Activated T-helper 1 cell treated with anti-CD3 and anti-CD28 coated beads, Interleukin-2, amount 50 U/mL, for 16 hours (primary cell): ENCODE results near the gene SELENOO.

Experiments
- DNase-seq, 2 donors: peaks; one replicate each; pipeline ENCODE4 v3.0.0-alpha.2; 2020; ENCODE audit warnings: low read depth in 1 of 2, low spot score in 1 of 2

Gene SELENOO

GRCh38 chr22:50216055-50216683 lies 15.4 kb downstream of the SELENOO start:
- no peak for DNase-seq

DNA sequence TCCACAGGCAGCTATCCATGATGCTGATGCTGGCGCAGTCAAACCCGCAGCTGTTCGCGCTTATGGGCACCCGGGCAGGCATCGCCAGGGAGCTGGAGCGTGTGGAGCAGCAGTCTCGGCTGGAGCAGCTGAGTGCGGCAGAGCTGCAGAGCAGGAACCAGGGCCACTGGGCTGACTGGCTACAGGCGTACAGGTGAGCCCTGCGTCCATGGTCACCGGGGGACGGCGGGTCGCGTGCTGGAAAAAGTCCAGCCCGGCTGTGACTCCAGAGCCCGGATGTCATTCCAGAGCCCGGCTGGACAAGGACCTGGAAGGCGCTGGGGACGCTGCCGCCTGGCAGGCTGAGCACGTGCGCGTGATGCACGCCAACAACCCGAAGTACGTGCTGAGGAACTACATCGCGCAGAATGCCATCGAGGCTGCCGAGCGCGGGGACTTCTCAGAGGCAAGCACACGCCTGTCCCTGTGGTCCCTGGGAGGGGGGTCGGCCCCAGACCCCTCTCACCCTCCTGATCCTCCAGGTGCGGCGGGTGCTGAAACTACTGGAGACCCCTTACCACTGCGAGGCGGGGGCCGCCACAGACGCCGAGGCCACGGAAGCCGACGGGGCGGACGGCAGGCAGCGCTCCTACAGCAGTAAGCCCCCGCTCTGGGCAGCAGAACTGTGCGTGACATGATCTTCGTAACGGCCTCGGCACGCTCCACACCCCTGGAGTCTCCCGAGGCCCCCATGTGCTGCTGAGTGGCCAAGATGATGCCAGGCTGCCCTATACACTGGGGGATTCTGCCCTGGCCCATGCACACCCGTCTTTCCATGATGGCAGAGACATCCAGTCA lies 16.1 kb downstream of the SELENOO start:
- DNase-seq = no peak

GRCh38 chr22:50217543-50218152 lies 16.8 kb downstream of the SELENOO start:
- DNase-seq = no peak

DNA sequence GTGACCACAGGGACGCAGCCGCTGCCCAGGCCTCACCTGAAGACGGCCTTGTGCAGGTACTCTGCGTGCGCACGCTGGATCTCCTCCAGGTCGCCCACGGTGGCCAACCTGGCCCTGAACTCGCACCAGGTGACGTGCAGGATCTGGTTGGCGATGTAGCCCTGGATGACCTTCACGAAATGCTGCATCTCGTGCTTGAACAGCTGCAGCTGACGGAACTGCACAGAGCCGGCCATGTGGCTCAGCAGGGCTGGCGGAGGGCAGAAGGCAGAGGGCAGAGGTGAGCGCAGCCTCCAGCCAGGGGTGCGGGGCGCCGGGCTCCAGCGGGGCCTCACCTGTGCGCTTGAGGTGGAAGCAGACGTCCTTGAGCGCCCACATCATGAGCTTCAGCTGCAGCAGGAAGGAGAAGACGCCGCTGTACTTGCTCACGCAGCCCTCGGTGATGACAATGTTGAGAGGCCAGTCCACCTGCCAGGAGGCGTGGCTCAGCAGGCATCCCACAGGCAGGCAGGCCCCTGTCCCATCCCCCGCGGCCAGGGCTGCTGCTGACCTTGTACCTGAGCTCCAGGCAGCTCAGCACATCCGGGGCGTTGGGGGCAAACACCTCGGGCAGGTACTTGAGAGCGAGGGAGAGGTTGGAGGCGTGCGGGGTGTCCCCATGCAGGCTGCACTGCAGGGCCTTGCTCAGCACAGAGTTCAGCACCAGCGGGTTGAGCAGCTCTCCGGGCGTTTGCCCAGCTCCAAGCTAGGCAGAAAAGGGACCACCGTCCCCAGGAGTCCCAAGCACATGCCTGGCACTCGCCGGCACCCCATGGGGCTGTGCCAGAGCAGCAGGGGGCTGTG lies 17.6 kb downstream of the SELENOO start:
- no peak for DNase-seq

- DNase-seq = no peak
Observed at GRCh38 chr22:50218996-50219727, 18.4 kb downstream of the SELENOO start.

DNA sequence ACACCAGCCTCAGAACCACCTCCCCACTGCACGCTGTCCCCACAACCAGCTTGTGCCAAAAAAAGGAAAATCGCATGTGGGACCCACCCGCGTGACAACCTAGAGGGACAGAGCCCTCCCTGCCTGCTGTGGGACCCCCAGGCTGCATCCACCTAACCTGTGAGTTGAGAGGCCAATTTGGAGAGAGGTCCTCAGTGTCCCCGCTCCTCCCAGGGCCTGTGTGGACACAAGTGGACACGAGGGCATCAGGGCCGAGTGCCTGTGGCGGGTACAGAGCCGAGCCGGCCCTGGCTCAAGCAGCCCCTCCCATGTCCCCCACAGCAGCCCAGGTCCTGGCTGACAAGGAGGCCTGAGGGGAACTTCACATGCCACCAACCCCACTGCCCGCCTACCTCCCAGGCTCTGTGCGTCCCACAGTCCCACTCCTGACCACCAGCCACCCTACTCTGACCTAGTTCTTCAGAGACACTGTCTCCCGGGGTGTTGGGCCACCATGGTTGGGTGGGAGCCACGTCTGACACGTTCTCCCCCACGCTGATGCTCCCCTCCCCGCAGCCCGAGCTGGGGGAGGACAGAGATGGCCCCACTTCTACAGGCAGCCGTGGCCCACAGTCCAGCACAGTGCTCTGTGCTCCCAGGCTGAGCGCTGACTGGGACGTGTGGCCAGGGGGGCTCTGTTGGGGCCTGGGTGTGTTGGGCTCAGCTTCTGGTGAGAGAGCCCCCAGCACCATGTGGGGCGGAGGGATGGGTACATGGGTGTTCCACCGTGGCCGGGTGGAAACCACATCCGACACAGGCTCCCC lies 19.2 kb downstream of the SELENOO start:
- DNase-seq = no peak

- no peak for DNase-seq
Observed at GRCh38 chr22:50220603-50221409, 20.0 kb downstream of the SELENOO start.

DNA sequence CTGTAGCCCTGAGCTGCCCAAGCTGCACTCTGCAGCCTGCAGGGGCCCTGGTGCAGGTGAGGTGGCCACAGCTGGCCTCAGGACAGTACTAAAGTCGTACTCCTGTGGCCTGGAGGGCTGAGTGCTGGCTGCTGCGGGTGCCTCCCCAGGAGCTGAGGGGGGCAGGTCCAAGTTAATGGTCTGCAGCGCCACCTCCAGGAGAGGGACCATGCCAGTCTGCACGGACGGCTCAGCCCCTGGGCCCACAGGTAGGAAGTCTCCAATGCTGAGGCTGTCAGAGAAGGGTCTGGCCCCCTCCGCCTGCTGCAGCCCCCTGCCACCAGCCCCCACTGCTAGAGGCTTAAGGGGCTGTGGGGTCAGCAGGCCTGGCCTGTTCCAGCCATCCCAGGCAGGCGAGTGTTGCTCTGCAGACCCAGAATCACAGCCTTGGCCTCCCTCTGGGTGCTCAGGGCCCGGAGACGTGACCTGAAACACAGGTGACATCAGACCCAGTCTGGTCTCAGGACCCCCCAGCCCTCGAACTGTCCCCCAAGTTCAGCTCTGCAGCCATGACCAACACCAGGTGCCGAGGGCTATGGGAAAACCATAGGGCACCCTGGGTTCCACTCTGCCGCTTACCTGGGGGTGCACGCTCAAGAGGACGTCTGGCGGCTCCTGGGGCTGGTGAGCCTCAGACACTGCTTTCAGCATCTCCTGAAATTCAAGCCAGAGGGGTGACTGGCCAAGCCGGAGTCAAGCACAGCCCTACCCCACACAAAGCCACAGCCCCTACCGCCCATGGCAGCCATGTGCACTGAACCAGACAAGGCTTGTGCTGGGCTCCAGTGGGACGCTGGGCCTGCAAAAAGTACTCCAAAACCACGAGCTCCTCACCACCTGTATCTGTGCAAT lies 20.8 kb downstream of the SELENOO start:
- no peak for DNase-seq

DNA sequence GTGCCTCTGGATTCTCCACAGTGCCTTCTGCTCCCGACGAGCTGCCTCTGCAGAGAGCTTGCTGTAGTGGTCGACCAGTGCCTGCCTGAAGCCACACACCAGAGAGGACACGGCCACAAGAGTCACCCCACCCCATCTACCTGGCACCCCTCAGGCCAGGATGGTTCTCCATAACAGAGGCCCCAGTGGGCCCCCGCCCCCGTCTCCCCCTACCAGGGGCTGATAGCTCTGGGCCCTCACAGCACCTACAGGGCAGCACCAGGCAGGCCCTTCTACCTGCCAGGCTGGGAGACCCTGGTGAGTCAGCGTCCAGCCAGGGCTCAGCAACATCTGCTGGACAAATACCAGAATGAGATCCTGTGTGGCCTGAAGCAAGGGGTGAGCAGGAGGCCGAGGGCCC lies 21.7 kb downstream of the SELENOO start:
- DNase-seq = no peak

GRCh38 chr22:50224071-50224470 lies 23.3 kb downstream of the SELENOO start:
- no peak for DNase-seq

DNA sequence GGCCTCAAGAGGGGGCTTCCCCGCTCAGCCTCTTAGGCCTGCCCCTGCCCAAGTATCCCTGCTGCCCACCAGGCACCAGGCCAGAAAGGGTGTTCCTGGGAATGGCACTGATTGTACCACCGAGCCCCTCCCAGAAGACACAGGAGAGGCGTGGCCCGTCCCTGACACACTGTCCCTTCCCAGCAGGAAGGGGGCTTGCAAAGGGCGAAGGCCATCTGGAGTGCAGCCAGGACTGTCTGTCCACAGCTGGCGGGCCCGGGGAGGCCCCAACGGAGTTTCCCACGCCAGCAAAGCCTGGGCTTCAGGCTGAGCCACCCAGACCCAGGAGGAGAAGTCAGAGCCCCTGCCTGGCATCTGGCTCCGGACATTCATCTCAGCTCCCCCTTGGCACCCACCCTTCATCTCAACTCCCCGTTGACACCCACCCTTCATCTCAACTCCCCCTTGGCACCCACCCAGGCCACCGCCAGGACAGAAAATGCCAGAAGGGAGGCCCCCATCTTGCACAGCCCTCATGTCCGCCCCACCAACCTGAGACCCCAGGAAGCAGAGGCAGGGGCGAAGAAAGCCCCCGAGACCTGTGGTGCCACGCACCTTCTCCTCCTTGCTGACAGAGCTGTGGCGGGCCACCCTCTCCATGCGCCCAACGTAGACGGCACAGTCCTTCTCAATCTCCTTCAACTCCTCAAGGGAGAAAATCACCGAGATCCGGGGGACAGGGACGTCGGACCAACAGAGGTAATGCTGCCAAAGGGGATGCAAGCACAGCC lies 24.6 kb downstream of the SELENOO start:
- no peak for DNase-seq

- no peak for DNase-seq
Observed at GRCh38 chr22:50226063-50226874, 25.5 kb downstream of the SELENOO start.

DNA sequence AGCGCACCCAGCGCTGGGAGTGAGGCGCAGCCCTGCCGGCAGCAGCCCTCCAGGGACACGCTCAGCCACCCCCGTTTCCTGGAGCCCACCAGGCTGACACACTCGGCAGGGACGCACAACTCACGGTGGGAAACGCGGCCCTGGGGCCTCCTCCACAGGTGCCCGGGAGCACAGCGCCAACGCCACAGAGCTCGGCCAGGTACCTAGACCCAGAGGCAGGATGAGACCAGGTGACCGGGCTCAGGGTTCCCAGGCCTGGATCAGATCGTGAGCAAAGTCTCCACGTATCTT lies 26.0 kb downstream of the SELENOO start:
- no peak for DNase-seq

DNA sequence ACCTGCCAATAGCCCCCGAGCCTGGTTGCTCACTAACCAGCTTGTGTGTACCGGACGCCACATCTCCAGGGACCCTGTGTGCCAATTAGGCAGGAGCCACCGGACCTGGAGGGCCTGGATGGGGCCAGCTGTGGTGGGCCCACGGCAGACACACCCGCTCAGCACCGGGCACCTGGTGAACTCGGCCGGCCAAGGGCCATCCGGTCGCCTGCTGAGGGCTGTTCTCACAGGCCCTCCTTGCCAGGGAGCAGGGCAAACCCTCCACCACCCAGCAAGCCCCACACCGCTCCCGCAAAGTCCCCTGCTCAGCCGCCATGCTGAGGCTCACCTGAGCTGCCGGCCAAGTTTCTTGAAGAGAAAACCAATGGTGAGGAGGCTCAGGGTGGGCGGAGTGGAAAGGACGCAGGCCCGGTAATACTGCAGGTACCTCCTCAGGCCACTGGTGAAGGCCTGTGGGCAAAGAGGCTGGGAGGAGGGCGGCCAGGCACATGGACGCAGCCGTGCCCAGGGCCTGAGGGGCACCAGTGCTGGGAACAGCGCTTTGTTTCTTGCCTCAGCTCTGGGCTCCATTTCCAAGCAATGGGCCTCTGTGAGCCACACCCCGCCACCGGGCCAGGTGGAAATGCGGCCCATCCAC lies 26.9 kb downstream of the SELENOO start:
- DNase-seq = no peak

GRCh38 chr22:50228366-50228765 lies 27.6 kb downstream of the SELENOO start:
- no peak for DNase-seq

DNA sequence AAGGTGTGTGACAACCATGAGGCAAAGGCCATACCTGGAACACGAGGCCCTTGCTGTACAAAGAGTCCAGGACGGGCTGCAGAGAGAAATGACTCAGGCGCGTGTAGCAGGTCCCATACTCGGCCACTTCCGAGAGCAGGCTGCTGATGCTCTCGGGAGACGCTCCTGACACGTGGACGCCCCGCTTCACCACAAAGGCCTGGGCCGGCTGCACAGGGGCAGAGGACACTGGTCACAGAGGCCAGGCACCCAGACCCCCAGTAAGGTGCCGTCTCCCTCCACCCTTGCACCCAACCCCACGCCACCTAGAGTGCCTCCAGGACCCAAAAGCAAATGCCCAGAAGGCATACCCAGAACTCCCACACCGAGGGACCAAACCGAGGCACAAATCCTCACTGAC lies 28.6 kb downstream of the SELENOO start:
- DNase-seq = no peak
